Ectodermal cell (in vitro differentiated cells): ENCODE results near the gene PNMA8B.

Experiments
- H3K27ac ChIP-seq: 2 replicates; pipeline ENCODE4 v1.7.0; 2013; ENCODE audit warnings: mild to moderate bottlenecking, low read depth, low read length; ENCODE audit not compliant: insufficient read depth, poor library complexity, severe bottlenecking
- H3K27me3 ChIP-seq: 2 replicates; pipeline ENCODE4 v1.7.0; 2013; ENCODE audit warnings: mild to moderate bottlenecking, low read length; ENCODE audit not compliant: insufficient read depth, control insufficient read depth, poor library complexity, severe bottlenecking
- H3K36me3 ChIP-seq: one replicate; pipeline ENCODE4 v1.7.0; 2013; ENCODE audit warnings: low read length; ENCODE audit not compliant: control insufficient read depth, insufficient read depth
- H3K4me1 ChIP-seq: one replicate; pipeline ENCODE4 v1.7.0; 2013; ENCODE audit warnings: low read length; ENCODE audit not compliant: control insufficient read depth, insufficient read depth
- H3K4me3 ChIP-seq: 2 replicates; pipeline ENCODE4 v1.7.0; 2013; ENCODE audit warnings: low read depth, low read length, control low read depth; ENCODE audit not compliant: insufficient read depth
- H3K9me3 ChIP-seq: 2 replicates; pipeline ENCODE4 v1.7.0; 2013; ENCODE audit warnings: mild to moderate bottlenecking, low read length, moderate library complexity; ENCODE audit not compliant: control insufficient read depth
- WGBS, 2 experiments: methylation state at CpG; one replicate each; pipeline ENCODE4 v1.1.7; 2013; ENCODE audit warnings: missing lambda C conversion rate in 2 of 2; 5-methylcytosine and 5-hydroxymethylcytosine counted together

The PNMA8B gene

DNA sequence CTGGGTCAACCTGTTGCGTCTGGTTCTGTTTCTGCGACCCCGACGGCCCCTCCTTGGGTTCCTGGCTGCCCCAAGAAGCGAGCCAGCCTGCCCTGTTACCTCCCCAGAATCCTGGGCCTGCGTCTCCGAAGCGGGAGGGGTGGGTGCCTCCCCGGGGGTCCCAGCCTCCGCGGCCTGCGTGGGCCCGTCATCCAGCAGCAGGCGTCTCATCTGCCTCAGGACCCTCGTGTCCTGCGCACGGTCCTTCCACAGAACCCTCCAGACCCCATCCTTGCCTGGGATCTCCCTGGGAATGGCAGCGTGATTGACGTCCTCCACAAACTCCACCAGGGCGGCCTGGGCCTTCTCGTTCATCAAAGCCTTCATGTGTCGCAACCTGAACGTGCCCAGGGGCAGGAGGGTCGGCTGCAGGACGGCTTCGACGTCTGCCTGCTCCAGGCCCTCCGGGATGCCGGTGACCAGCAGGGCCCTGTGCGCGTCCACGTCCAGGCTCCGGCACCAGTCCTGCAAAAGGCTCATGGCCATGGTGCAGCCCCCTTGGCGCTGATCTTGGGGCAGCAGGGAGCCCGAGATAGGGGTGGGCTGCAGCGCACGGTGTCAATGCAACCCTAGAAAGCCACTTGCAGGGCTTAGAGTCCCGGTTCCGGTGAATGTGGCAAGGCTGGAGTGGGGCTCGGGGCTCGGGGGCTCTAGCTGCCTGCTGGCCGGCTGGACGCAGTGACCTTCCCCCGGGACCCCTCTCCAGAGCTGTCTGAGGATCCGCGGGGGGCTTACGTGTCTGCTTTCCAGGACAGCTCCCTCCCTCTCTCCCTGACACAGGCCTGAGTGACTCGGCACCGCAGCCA lies 504 bp downstream of the PNMA8B start:
- Histone ChIP-seq H3K4me3 (peak overlapping the region; percentile 45), H3K4me1 (peaks cover 25% of the 10 kb centered on the region), H3K27me3 (peaks cover 54% of the 10 kb centered on the region), H3K9me3 (no peaks in the 10 kb centered on the region), H3K27ac (no peak overlapping the region), H3K36me3 (no peaks in the 10 kb centered on the region)
- WGBS, 2 experiments: 67 to 68% methylated on average over 49 of the region's 49 CpGs

GRCh38 chr19:46494146-46494940 lies 1.3 kb downstream of the PNMA8B start:
- H3K27me3 ChIP-seq: peaks cover 62% of the 10 kb centered on the region
- no peak overlapping the region for H3K4me3 ChIP-seq
- no peak overlapping the region for H3K27ac ChIP-seq
- no peaks in the 10 kb centered on the region for H3K9me3 ChIP-seq
- H3K36me3 ChIP-seq: no peaks in the 10 kb centered on the region
- WGBS, 2 experiments: 95 to 96% methylated on average over 67 of the region's 67 CpGs
- H3K4me1 ChIP-seq: peaks cover 25% of the 10 kb centered on the region

DNA sequence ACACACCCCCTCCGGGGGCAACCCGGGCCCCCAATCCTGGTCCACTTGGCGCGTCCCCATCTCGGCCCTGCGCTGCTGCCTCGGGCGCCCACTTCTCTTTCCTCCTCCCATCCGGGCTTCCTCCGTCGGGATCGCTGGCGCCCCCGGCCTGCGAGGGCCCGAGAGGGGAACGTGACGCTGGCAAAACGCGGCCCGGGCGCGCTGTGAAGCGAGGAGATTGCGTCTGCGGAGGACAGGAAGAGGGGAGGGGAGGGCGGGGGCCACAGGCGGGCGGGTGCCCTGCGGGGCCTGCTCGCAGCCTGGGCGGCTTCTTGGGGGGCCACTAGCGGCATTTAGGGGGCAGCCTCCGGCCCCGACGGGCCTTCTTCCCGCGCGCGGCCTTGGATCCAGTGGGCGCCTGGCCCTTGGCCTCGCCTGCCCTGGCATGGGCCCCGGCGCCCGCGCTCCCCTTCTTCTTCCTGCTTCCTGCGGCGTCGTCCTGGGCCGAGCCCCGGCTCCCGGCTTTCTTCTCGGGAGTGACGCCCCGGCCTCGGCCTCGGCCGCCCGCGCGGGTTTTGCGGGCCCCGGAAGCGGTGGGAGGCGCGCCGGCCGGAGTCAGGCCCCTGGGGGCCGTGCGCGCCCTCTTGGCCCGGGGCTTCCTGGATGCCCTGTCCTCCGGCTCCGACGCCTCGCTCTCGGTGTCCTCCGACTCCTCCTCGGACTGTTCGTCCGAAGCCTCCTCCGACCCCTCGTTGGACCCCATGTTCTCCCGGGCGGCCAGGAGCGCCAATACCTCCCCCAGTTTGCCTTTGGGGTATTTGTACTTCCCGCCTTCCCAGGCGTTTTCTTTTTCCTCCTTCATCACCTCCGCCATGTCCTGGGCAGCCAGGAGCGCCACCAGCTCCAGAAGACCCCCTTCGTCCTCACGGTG lies 2.2 kb downstream of the PNMA8B start:
- H3K9me3 ChIP-seq: no peaks in the 10 kb centered on the region
- peaks cover 25% of the 10 kb centered on the region for H3K4me1 ChIP-seq
- no peaks in the 10 kb centered on the region for H3K36me3 ChIP-seq
- no peak overlapping the region for H3K27ac ChIP-seq
- 36 to 40% methylated on average over 92 of the region's 92 CpGs for WGBS, 2 experiments
- H3K4me3 ChIP-seq: peak overlapping the region; percentile 20
- peaks cover 71% of the 10 kb centered on the region for H3K27me3 ChIP-seq

DNA sequence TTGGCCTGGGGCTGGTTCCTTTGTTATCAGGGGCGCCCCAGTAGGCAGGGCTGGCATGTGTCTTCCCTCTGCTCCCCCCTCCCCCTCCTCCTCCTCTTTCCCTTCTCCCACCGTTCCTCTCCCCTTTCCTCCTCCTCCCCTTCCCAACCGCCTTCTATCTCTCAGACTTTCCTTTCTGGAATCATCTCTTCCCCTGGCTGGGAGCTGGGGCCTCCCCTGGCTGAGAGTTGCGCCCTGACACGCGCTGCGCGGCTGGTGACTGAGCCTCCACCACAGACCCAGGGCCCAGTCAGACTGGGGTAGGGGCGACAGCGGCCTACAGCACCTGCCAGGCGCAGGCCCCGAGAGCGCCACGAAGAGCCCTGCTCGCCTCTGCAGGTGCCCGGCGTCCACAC lies 2.8 kb downstream of the PNMA8B start:
- peak overlapping the region; percentile 20 for H3K4me3 ChIP-seq
- WGBS, 2 experiments: 29 to 35% methylated on average over 17 of the region's 17 CpGs

DNA sequence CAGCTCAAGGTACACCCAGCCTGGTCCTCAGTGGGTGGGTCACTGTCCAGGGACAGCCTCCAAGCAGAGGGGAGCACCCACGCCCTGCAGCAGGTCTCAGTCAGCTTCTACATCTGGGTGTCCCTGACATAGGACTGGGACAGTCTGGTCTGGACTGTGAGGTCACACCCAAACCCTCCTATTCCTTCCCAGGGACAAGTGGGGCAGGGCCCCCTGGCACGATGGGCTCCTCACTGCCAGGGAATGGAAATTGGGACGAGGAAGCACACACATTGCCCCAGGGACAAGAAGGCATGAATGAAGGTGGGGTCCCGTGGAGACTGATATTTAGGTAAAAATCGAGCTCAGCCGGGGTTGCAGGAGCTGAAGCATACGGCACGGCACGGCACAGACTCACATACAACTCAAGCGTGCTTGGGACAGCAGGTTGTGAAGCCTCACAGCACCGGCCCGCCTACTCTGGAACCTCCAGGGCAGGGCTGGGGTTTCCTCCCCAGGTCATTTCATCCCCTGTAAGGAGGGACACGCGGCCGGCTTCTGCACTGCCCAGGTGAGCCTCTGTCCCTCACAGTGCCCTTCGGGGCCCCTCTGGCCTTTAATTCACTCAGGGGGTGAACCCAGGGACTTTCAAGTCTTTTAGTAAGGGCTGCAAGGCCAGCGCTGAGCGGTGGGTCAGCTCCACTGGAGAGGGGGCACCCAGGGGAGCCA lies 3.5 kb downstream of the PNMA8B start:
- Histone ChIP-seq H3K4me1 (peaks cover 25% of the 10 kb centered on the region), H3K9me3 (no peaks in the 10 kb centered on the region), H3K36me3 (no peaks in the 10 kb centered on the region), H3K27ac (no peak overlapping the region), H3K27me3 (peaks cover 85% of the 10 kb centered on the region), H3K4me3 (no peak overlapping the region)
- WGBS, 2 experiments: 85 to 89% methylated on average over 18 of the region's 18 CpGs

More for the DNA sequence above, 2.8 kb downstream of the PNMA8B start:
- Histone ChIP-seq H3K36me3 (no peaks in the 10 kb centered on the region), H3K27me3 (peaks cover 78% of the 10 kb centered on the region), H3K27ac (no peak overlapping the region), H3K4me1 (peaks cover 25% of the 10 kb centered on the region), H3K9me3 (no peaks in the 10 kb centered on the region)

DNA sequence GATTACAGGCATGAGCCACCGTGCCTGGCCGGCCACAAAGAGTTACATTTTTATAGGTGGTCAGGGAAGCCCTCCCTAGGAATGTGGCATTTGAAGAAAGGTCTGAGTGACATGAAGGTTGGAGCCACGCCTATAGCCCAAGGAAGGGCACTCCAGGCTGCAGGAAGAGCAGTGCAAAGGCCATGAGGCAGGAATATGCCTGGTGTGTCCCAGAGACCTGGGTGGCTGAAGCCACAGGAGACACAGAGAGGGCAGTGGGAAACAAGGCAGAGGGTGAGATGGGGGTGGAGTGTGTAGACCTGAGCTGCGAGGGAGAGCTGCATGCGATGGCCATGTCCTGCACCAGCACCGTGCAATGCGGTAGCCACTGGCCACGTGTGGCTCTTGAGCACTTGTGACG lies 4.9 kb downstream of the PNMA8B start:
- peaks cover 17% of the 10 kb centered on the region for H3K4me1 ChIP-seq
- no peaks in the 10 kb centered on the region for H3K9me3 ChIP-seq
- 91 to 93% methylated on average over 9 of the region's 9 CpGs for WGBS, 2 experiments
- no peak overlapping the region for H3K27ac ChIP-seq
- H3K36me3 ChIP-seq: no peaks in the 10 kb centered on the region
- H3K27me3 ChIP-seq: peaks cover 93% of the 10 kb centered on the region
- no peak overlapping the region for H3K4me3 ChIP-seq

GRCh38 chr19:46489445-46490272 lies 6.0 kb downstream of the PNMA8B start:
- no peak overlapping the region for H3K27ac ChIP-seq
- no peaks in the 10 kb centered on the region for H3K36me3 ChIP-seq
- no peak overlapping the region for H3K4me3 ChIP-seq
- WGBS, 2 experiments: 29 to 31% methylated on average over 52 of the region's 52 CpGs
- H3K27me3 ChIP-seq: peaks cover 84% of the 10 kb centered on the region
- H3K4me1 ChIP-seq: peaks cover 14% of the 10 kb centered on the region
- H3K9me3 ChIP-seq: no peaks in the 10 kb centered on the region

DNA sequence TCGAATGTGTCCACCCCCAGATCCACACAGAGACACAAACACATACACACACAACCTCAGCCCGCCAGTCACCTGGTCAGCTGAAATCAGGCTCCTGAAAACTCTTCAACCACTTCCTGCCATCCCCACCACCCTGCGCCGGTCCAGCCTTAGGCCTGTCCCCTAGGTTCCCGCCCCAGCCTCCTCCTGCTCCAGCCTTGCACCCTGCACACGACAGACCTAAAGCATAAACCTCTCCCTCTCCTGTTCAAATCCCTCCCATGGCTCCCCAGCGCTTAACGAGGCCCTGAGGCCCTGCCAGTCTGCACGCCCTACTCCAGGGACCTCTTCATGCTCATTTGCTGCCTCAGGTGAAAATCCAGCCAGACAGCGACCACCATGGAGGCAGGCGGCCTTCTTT lies 7.1 kb downstream of the PNMA8B start:
- Histone ChIP-seq H3K36me3 (no peaks in the 10 kb centered on the region), H3K27me3 (peaks cover 73% of the 10 kb centered on the region), H3K4me1 (peaks cover 17% of the 10 kb centered on the region), H3K4me3 (no peak overlapping the region), H3K9me3 (no peaks in the 10 kb centered on the region), H3K27ac (no peak overlapping the region)
- 76% methylated on average over 11 of the region's 11 CpGs for WGBS, 2 experiments
